Cardiac muscle cell (in vitro differentiated cells and primary cell): Measurements from ENCODE around the gene RTN3. TPM values are rescaled to one million over a fixed set of nuclear protein-coding genes. Genes with fewer than 3 reads are reported as not detected.

Experiments
- DNase-seq, 2 donors: peaks; one replicate each; pipeline versions ENCODE4 v3.0.0 to v3.0.0-alpha.2; 2010 to 2017; ENCODE audit warnings: low read depth in 1 of 2, low spot score in 1 of 2
- H3K27ac ChIP-seq: fragments of 200-600 bp; sonication (generic); 2 replicates; pipeline ENCODE4 v1.5.1; 2016
- H3K27me3 ChIP-seq: fragments of 200-600 bp; sonication (generic); 2 replicates; pipeline ENCODE4 v1.6.0; 2016; ENCODE audit warnings: control low read depth
- H3K36me3 ChIP-seq: fragments of 200-600 bp; sonication (generic); 2 replicates; pipeline ENCODE4 v1.5.1; 2016; ENCODE audit warnings: control low read depth
- H3K4me1 ChIP-seq: fragments of 200-600 bp; sonication (generic); 2 replicates; pipeline ENCODE4 v1.8.1; 2017; ENCODE audit warnings: low read depth, mild to moderate bottlenecking, mixed run types
- H3K4me3 ChIP-seq: fragments of 200-600 bp; sonication (generic); 2 replicates; pipeline ENCODE4 v1.5.1; 2016; ENCODE audit warnings: mild to moderate bottlenecking
- H3K9me3 ChIP-seq: fragments of 200-600 bp; sonication (generic); 2 replicates; pipeline ENCODE4 v1.5.1; 2017; ENCODE audit warnings: low read depth, mild to moderate bottlenecking, control low read depth
- polyA plus RNA-seq: library from polyadenylated mRNA; unstranded; fragments of >200 nt; fragmentation: Nextera tagmentation; extraction: Ambion mirVana; gene quantifications from 2 replicates; pipeline ENCODE4 v1.2.1, GENCODE V29; 2016
- total RNA-seq: library from RNA; depleted of rRNA; stranded (reverse); fragments of >200 nt; gene quantifications from 2 replicates; pipeline ENCODE4 v1.2.3, GENCODE V29; 2016
- TF ChIP-seq, protein P1 (sequence below): IDR thresholded peaks from 2 replicates; pipeline ENCODE4 v1.5.1; 2012; ENCODE audit warnings: low read depth, mild to moderate bottlenecking, low read length

The RTN3 gene
- total and polyA plus RNA-seq, 2 experiments from 2014 or later = 99.7 to 116 TPM

DNA sequence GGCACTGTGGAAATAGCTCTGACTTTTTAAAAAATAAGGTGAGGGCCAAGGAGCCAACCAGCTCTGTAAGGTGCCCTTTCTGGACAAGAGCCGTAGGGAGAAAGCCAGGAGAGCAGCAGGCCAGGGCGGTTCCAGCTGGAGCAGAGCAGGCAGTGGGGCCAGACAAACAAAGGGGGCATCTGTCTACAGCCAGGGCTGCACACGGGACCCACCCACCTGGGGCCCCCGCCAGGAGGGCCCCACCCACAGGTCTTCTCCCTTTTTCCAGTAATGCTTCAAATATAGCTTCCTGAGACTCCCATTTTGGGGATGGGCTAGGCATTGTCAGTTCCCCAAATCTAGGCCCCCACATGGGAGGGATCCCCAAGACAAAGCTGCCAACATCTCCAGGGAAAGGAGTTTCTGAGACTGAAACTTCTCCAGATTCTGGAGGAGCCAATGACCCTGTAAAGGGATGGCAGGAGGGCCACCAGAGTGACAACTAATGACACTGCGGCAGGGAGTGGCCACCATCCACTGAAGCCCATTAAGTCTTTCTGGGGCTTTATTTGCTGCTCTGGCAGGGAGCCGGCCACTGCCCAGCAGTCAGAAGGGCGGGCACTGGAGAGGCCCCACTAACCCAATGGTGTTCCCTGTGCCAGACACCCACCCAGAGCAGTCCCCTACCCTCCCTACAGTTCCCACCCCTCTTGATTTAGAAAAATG, 85.4 kb downstream of the RTN3 start:
- Histone ChIP-seq H3K4me1 (peaks cover 39% of the 10 kb centered on the region), H3K27ac (no peak overlapping the region), H3K4me3 (peak overlapping the region; percentile 85), H3K9me3 (no peaks in the 10 kb centered on the region), H3K27me3 (no peaks in the 10 kb centered on the region), H3K36me3 (no peaks in the 10 kb centered on the region)
- TF ChIP-seq, protein P1, sequence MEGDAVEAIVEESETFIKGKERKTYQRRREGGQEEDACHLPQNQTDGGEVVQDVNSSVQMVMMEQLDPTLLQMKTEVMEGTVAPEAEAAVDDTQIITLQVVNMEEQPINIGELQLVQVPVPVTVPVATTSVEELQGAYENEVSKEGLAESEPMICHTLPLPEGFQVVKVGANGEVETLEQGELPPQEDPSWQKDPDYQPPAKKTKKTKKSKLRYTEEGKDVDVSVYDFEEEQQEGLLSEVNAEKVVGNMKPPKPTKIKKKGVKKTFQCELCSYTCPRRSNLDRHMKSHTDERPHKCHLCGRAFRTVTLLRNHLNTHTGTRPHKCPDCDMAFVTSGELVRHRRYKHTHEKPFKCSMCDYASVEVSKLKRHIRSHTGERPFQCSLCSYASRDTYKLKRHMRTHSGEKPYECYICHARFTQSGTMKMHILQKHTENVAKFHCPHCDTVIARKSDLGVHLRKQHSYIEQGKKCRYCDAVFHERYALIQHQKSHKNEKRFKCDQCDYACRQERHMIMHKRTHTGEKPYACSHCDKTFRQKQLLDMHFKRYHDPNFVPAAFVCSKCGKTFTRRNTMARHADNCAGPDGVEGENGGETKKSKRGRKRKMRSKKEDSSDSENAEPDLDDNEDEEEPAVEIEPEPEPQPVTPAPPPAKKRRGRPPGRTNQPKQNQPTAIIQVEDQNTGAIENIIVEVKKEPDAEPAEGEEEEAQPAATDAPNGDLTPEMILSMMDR = no peak
- DNase-seq = no peak

DNA sequence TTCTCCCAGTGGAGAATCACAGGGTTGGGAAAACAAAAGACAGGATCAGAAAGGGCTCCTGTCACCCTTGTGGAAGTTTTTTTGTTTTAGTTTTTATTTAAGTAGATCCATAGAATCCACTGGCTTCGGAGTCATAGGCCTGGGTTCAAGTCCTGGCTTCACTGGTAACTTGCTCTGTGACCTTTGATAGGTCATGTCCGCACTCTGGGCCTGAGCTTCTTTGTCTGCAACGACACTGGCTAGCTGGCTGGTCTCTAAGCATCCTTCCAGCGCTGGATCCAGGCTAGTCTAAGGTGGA, 85.9 kb downstream of the RTN3 start:
- H3K36me3 ChIP-seq = no peaks in the 10 kb centered on the region
- H3K9me3 ChIP-seq = no peaks in the 10 kb centered on the region
- H3K4me3 ChIP-seq = peak overlapping the region; percentile 85
- no peak for DNase-seq
- H3K27me3 ChIP-seq = no peaks in the 10 kb centered on the region
- no peak overlapping the region for H3K27ac ChIP-seq
- TF ChIP-seq, protein P1 = no peak
- H3K4me1 ChIP-seq = peaks cover 39% of the 10 kb centered on the region

DNA sequence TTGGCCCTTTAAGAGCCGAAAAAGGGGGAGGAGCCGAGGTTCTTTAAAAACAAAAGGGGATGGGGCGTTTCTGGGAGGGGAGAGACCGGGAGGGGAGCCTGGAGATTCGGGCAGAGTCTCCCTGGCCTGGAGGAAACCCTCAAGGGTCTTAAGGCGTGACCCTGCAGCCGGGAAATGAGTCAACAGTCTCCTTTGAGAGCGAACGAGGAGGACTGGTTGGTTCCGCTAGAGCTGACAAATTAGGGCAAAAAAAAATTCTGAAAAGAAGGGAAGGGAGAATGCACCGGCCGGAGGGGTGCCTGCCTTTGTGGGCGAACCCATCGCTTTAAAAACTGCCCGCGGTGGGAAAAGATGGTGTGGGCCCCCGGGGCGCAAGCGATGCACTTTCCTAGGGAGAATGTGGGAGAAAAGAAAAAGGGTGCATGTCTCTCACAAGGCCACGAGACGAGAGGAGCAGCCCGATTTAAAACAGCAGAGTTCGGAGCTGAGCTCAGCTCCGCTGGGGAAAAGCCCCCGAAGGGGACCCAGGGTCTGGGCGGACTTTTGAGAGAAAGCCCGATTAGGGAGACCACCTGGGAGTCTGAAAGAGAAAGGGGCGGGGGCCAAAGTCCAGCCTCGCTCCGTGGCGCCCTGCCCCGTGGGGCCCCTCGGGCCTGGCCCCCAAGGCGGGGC, 86.4 kb downstream of the RTN3 start:
- peak; percentile 76 to 87 for DNase-seq

DNA sequence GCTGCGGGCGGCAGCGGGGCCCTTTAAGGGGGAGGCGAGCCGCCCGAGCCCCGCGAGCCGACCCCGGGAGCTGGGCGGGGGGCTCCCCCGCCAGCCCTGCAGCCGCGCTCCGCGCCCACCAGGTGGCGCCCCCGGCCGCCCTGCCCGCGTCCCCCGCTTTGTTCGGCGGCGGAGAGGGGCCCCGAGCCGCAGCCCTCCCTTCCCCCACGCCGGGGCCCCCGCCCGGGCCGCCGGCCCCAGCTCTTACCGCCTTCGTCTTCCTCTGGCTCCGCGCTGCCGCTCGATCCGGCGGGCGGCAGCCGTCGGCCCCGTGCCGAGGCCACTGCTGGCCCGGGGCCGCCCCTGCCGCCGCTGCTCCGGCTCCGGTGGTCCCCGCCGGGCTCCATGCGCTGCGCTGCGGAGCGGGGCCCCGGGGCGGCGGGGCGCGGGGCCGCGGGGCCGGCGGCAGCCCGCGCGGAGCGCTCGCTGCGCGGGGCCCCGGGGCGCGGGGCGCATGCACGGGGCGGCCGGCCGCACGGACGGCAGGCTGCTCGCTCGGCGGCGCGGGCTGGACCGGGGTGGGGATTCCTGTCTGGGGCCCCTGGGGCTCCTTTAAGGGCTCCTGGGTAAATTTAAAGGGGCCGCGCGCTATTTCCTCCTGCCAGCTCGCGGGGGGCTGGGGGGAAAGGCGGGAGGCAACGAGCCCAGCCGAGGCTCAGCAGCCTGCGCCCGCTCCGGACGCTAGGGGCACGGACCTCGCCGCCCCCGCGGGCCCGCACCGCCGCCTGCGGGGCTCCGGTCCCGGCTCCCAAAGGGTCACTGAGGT, 87.1 kb downstream of the RTN3 start, which contains the start of gene ZFTA:
Gene ZFTA (minus strand): TSS at position 539 of the 805 bp plus-strand sequence. CDS start 153 bp downstream, at position 386.
- TF ChIP-seq, protein P1 = peak; percentile 25
- H3K27me3 ChIP-seq = no peaks in the 10 kb centered on the region
- H3K4me3 ChIP-seq = peak within 1 kb of the TSS; percentile 85
- H3K9me3 ChIP-seq = no peaks in the 10 kb centered on the region
- peaks cover 31% of the 10 kb centered on the region for H3K4me1 ChIP-seq
- peak; percentile 70 to 83 for DNase-seq
- H3K36me3 ChIP-seq = no peaks in the 10 kb centered on the region
- H3K27ac ChIP-seq = peak within 1 kb of the TSS; percentile 82

More for the DNA sequence above, 86.4 kb downstream of the RTN3 start:
- Histone ChIP-seq H3K36me3 (no peaks in the 10 kb centered on the region), H3K4me1 (peaks cover 38% of the 10 kb centered on the region), H3K27ac (peak overlapping the region; percentile 20), H3K9me3 (no peaks in the 10 kb centered on the region), H3K27me3 (no peaks in the 10 kb centered on the region), H3K4me3 (peak overlapping the region; percentile 85)
- TF ChIP-seq, protein P1 = no peak

DNA sequence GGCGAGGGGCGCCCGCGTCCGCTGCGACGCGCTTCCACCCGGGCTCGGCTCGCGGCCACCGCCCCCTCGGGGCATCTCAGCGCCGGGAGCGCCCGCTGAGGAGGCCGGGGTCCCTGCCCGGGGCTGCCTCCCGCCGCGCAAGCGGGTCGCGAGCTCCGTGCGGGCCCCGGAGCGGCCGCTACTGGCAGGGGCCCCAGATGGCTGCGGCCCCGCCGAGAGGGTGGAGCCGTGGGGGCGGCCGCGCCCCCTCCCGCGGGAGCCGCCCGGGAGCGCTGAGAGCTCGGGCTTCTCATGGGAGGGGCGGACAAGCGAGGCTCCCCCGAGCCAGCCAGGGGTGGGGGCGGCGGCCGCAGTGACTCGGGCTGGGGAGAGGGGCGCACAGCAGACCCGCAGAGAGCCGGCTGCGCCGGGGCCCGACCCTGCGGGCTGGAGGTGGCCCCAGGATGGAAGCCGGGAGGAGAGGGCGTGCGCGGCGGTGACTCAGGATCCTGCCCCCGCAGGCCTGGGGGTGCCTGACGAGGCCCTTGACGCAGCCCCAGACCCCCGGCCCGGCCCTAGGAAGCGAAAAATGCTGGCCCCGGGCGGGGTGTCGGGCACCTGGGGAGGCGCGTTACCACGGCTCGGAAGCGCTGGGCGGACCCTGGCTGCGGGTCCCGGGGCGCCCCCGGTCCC, 87.9 kb downstream of the RTN3 start:
- Histone ChIP-seq H3K36me3 (no peaks in the 10 kb centered on the region), H3K4me3 (peak overlapping the region; percentile 85), H3K9me3 (no peaks in the 10 kb centered on the region), H3K27me3 (no peaks in the 10 kb centered on the region), H3K27ac (peak overlapping the region; percentile 82), H3K4me1 (peaks cover 27% of the 10 kb centered on the region)
- TF ChIP-seq, protein P1 = no peak
- peak; percentile 44 to 51 for DNase-seq
